HG03565 (cell line): ENCODE results near the gene DNAI1.
"Not testable (repeated sequence)": the region's sequence is repeated elsewhere in the genome, so short reads cannot be mapped to it uniquely, and the experiment has no call there.

Experiments
- ATAC-seq: cut with Tn5 transposase; IDR thresholded peaks from one replicate; pipeline ENCODE4 v1.9.1; 2021; ENCODE audit warnings: mild to moderate bottlenecking, moderate library complexity; ENCODE audit not compliant: unreplicated experiment

Gene DNAI1

DNA sequence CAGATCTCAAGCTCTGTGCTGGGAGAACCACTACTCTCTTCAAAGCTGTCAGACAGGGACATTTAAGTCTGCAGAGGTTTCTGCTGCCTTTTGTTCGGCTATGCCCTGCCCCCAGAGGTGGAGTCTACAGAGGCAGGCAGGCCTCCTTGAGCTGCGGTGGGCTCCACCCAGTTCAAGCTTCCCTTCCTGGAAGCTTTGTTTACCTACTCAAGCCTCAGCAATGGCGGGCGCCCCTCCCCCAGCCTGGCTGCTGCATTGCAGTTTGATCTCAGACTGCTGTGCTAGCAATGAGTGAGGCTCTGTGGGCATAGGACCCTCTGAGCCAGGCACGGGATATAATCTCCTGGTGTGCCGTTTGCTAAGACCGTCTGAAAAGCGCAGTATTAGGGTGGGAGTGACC, 73.4 kb downstream of the DNAI1 start:
- not testable (repeated sequence) for ATAC-seq

DNA sequence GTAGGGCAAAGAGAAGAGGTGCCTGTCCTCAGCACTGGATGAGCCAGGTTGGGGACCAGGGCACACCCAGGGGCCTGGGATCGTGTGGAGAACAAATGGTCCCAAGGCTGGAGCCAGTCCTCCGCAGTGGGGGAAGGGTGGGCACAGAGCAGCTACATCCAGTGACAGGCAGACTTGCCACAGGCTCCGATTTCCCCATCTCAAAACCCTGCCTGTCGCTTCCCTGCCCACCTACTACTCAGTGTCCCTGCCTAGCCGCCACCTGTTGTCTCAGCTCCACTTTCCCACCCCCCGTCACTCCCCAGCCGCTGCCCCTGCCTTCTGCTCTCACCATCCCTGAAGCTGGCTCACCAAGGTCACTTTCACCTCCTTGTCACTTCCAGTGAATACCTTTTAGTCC, 78.1 kb downstream of the DNAI1 start:
- ATAC-seq, result no peak

DNA sequence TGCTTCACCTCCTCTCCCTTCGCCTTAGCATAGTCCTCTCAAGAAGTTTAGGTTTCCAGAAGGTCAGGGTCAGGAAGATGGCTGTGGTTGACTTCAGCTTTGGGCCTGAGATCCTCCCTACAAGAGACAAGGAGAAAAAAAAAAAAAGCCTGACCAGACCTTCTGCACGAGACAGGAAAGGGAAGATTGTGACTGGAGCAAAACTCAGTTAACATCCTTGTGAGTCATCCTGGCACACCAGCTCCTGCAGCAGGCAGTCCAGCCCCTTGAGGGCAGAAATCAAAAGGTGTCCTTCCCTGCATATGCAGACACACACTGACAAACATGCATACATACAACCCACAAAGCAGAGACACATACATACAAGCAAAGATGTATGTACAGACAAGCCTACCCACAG, 82.2 kb downstream of the DNAI1 start:
- no peak for ATAC-seq

DNA sequence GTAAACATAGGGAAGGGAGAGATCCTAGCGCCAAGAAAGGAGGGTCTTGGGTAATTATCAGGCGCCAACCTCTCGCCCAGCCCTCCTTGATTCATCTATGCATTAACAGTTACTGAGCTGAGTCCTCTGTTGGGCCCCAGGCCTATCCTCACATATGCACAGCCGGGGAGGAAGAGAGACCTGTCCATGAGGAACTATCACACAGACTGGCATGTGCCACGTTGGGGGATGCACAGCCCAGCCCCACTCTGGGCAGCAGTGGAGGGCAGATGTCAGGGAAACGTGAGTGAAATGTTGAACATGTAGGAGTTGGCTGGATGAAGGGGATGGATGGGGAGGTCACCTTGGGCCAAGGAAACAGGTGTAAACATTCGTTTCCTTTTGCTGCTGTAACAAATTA, 82.9 kb downstream of the DNAI1 start:
- ATAC-seq, result no peak

- no peak for ATAC-seq
Observed at GRCh38 chr9:34544035-34544434, 85.4 kb downstream of the DNAI1 start.

- ATAC-seq, result no peak
Observed at GRCh38 chr9:34545497-34545896, 86.9 kb downstream of the DNAI1 start.

- no peak for ATAC-seq
Observed at GRCh38 chr9:34546102-34546833, 87.7 kb downstream of the DNAI1 start.

DNA sequence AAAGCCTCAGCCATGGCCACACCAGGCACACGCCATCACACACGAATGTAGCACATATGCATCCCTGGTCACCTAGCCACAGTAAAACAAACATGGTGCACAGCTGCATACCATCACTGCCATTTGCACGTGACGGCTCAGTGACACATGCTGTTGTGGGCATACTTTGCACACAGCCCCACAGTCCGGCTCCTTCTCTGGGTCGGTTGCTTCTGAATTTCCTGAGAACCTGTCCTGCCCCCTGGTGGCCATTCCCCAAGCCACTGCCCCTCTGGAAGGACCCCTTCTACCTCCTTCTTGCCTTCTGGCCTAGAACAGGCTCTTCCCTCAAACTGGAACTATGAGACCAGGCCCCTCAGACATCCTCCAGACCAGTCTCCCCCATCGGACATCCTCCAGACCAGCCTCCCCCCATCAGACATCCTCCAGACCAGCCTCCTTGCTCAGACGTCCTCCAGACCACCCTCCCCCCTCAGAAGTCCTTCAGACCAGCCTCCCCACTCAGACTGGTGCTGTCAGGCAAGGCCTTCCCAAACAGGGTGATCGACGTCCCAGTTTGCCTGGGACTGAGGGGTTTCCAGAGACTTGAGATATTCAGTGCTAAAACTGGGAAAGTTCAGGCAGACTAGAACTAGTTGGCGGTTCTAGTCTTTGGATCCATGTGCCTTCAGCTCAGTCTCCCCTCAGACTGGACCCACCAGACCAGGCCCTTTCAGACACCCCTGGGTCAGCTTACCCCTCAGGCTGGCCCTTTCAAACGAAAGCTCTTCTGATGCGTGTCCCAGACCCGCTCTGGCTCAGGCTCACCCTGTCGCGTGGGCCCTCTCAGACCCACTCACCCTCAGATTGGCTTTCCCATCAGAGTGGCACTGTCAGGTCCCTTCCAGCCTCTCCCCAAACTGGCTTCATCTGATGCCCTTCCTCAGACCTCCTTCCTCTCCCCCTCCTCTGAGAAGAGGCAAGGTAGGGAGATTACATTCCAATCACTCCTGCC, 88.5 kb downstream of the DNAI1 start:
- no peak for ATAC-seq

- no peak for ATAC-seq
Observed at GRCh38 chr9:34547960-34548611, 89.5 kb downstream of the DNAI1 start.

DNA sequence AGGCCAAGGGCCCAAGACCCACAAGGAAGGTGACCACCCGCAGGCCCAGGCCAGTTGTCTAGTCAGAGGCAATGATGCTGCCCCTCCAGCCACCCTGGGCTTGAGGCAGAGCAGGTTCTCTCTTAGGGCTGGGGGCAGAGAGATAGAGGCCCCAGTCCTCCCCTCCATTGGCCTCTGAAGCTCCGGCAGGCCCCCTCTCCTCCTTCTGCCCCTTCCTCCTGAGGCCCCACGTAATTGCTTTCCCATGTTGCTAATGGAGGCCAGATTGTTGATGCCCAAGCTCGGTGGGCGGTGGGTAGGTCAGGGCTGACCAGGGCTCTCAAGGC, 90.8 kb downstream of the DNAI1 start:
- no peak for ATAC-seq

DNA sequence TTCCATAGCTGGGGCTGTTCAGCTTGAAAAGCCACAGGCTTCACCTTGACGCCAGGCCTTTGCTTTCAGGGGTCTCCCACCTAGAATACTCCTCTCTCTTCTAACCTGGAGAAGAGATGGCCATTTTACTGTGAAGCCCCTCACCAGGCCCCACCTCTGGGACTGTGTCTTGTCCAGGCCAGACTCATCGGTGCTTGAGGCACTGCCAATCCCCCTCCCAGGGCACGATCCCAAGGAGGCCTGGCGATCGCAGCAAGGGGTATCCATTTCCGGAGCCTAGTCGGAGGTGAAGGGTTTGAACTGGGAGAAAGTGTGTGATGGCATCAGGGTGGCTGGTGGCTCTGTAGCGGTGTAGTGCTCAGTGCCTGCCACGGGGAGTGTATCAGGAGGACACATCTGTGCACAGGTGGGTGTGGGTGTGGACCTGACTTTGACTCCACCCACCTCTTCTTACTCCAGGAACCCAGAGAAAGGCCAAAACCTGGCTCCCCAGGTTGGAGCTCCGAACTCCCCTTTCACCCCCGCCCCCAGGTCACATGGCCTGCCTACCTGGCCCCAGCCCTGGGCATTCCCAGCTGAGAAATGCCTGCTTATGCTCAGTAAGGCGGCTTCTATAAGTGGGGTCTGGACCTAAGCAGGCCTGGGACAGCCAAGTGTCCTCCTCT, 91.5 kb downstream of the DNAI1 start:
- no peak for ATAC-seq

GRCh38 chr9:34550681-34551270, 92.2 kb downstream of the DNAI1 start:
- no peak for ATAC-seq

GRCh38 chr9:34551751-34552605, 93.4 kb downstream of the DNAI1 start:
- no peak for ATAC-seq

- no peak for ATAC-seq
Observed at GRCh38 chr9:34552606-34552981, 94.0 kb downstream of the DNAI1 start.

DNA sequence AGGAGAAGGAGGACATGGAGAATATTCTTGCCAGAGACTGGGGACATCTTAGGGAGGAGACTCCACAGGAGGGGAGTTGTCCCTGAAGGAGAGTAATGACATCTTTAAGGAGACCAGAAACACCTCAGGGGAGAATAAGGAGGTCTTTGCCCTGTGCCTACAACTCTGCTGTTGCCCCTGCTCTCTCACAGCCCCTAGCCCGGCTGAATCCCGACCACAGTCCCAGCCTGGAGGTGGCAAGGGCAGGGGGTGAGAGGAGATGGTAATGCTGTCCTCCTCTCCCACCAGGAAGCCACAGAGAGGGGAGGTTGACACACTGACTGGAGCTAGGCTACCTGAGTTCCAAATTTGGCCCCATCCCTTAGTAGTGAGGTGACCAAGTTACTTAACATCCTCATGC, 94.4 kb downstream of the DNAI1 start:
- no peak for ATAC-seq

GRCh38 chr9:34553511-34554021, 95.0 kb downstream of the DNAI1 start:
- ATAC-seq, result no peak

DNA sequence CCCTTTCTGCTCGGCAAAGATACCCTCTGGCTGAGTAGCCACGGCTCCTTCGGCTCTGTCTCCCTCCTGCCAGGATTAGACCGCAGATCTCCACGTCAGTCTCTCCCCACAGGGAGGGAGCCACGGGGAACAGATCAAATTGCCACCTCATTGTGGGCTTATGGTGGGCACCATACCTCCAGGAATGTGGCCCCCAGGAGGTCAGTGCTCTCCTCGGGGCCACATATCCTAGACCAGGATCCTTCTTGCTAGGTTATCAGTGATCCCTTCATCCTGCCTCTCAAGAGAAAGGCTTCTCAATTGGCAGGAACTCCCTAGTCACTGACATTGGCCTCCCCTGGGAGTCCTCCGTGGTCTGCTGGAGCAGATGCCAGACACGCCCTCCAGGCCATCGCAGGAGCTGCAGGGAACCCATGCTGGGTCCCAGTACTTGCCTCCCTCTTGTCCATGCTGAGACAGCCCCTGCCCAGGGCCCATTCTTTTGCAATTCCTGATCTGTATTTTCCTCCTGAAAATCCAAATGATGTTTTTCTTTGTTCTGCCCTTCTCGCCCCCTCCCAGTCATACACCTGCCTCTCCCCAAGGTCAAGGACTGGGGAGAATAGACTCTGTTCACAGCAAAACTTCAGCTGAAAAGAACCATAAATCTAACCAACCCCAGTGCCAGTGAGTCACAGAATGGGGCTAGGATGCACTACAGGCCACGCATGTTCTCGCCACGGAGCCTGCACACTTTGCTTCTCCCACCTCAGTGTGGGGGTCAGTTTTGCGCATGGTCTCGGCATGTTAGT, 95.8 kb downstream of the DNAI1 start:
- no peak for ATAC-seq

GRCh38 chr9:34555002-34555348, 96.4 kb downstream of the DNAI1 start:
- ATAC-seq, result no peak

DNA sequence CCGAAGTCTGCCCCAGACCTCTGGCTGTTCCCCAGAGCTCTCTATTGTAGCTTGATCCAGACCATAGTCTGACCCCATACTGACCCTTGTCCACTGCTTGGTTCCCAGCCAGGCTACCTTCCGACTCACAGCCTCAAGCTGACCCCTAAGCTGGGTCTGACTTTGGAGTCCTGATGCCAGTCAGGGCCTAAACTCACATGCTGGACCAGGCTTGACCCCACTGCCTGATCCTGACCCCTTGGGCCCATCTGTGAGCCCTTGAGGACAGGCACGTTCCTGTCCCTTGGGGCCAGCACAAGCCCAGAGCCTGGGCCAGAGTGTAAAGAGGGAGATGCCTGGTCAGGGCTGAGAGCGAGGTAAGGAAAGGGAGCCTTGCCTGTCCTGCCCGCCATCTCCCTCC, 96.9 kb downstream of the DNAI1 start:
- ATAC-seq, result no peak
